GM21529 (cell line): ENCODE data around the gene CCDC51.
A peak's percentile ranks its signal among the peaks of the same experiment; 100 is the strongest.
"Not testable (repeated sequence)": the region's sequence is repeated elsewhere in the genome, so short reads cannot be mapped to it uniquely, and the experiment has no call there.

Experiments
- ATAC-seq: cut with Tn5 transposase; IDR thresholded peaks from one replicate; pipeline ENCODE4 v1.9.1; 2021; ENCODE audit not compliant: unreplicated experiment

Gene CCDC51

GRCh38 chr3:48465531-48466378, 25.8 kb upstream of the CCDC51 start:
- peak; percentile 81 for ATAC-seq

GRCh38 chr3:48465237-48465530, 25.3 kb upstream of the CCDC51 start:
- ATAC-seq: no peak

GRCh38 chr3:48464713-48465221, 24.8 kb upstream of the CCDC51 start:
- no peak for ATAC-seq

- ATAC-seq: no peak
These were observed 23.8 kb upstream of the CCDC51 start for GRCh38 chr3:48463703-48464102.

- not testable (repeated sequence) for ATAC-seq
These were observed 21.8 kb upstream of the CCDC51 start for GRCh38 chr3:48461767-48462166.

- no peak for ATAC-seq
These were observed 20.6 kb upstream of the CCDC51 start for GRCh38 chr3:48460517-48460902.

GRCh38 chr3:48459773-48460516, 20.0 kb upstream of the CCDC51 start:
- ATAC-seq: no peak

GRCh38 chr3:48459331-48459730, 19.4 kb upstream of the CCDC51 start:
- ATAC-seq: no peak

- no peak for ATAC-seq
These were observed 16.5 kb upstream of the CCDC51 start for GRCh38 chr3:48456456-48456855.

- no peak for ATAC-seq
These were observed 11.4 kb upstream of the CCDC51 start for GRCh38 chr3:48451270-48451669.

GRCh38 chr3:48446425-48447193, 6.7 kb upstream of the CCDC51 start, which contains the start of gene ATRIP:
TSS of gene ATRIP (plus strand) at chr3:48446737. CDS start at chr3:48446846, 109 bp downstream.
- ATAC-seq: peak; percentile 81

- no peak for ATAC-seq
These were observed 6.1 kb upstream of the CCDC51 start for GRCh38 chr3:48446043-48446424.

GRCh38 chr3:48445277-48445882, 5.5 kb upstream of the CCDC51 start:
- no peak for ATAC-seq

- ATAC-seq: no peak
These were observed 2.0 kb upstream of the CCDC51 start for GRCh38 chr3:48441940-48442339.

- no peak for ATAC-seq
These were observed 655 bp upstream of the CCDC51 start for GRCh38 chr3:48440590-48440958.

GRCh38 chr3:48437812-48438211, 2.1 kb downstream of the CCDC51 start:
- no peak for ATAC-seq

- ATAC-seq: no peak
These were observed 3.1 kb downstream of the CCDC51 start for GRCh38 chr3:48436855-48437254.

- ATAC-seq: no peak
These were observed 3.5 kb downstream of the CCDC51 start for GRCh38 chr3:48436477-48436787.

- ATAC-seq: no peak
These were observed 4.0 kb downstream of the CCDC51 start for GRCh38 chr3:48435774-48436476.

GRCh38 chr3:48435223-48435595, 4.7 kb downstream of the CCDC51 start:
- ATAC-seq: no peak
